CD14-positive monocyte (primary cell): ENCODE measurements around the gene TARS3. TPM values are rescaled to one million over a fixed set of nuclear protein-coding genes. Genes with fewer than 3 reads are reported as not detected.

Experiments
- DNase-seq, 3 donors: peaks; one replicate each; pipeline ENCODE4 v3.0.0-alpha.2; 2011 to 2022
- H2AFZ ChIP-seq: 2 replicates; pipeline ENCODE4 v1.6.0; 2012; ENCODE audit warnings: mild to moderate bottlenecking, low read depth, low read length, inconsistent platforms; ENCODE audit not compliant: insufficient read depth, poor library complexity, severe bottlenecking
- H3K27ac ChIP-seq, 2 donors: 1 replicate in 1 of 2; 2 replicates in 1 of 2; pipeline ENCODE4 v1.5.1; 2012 to 2013; ENCODE audit warnings: low read length in 2 of 2, control low read depth in 1 of 2, inconsistent platforms in 1 of 2, low read depth in 1 of 2, mild to moderate bottlenecking in 1 of 2
- H3K27me3 ChIP-seq, 2 donors: one replicate each; pipeline versions ENCODE4 v1.6.0 to v1.6.1; 2011 to 2013; ENCODE audit warnings: low read length in 2 of 2; ENCODE audit not compliant: control insufficient read depth in 2 of 2, insufficient read depth in 2 of 2
- H3K36me3 ChIP-seq, 2 donors: replicated peaks in 1 of 2; 1 replicate in 1 of 2; 2 replicates in 1 of 2; pipeline versions ENCODE4 v1.5.1 to v1.6.1; 2012 to 2013; ENCODE audit warnings: low read length in 2 of 2, control low read depth in 1 of 2, inconsistent platforms in 1 of 2, mild to moderate bottlenecking in 1 of 2; ENCODE audit not compliant: insufficient read depth in 2 of 2, control insufficient read depth in 1 of 2
- H3K4me1 ChIP-seq, 2 donors: 1 replicate in 1 of 2; 2 replicates in 1 of 2; pipeline versions ENCODE4 v1.5.1 to v1.6.1; 2012 to 2013; ENCODE audit warnings: low read length in 2 of 2, control low read depth in 1 of 2, inconsistent platforms in 1 of 2, mild to moderate bottlenecking in 1 of 2, moderate library complexity in 1 of 2; ENCODE audit not compliant: insufficient read depth in 2 of 2, control insufficient read depth in 1 of 2
- H3K4me2 ChIP-seq: replicated peaks from 2 replicates; pipeline ENCODE3; 2012; ENCODE audit warnings: low read length, moderate library complexity, mild to moderate bottlenecking; ENCODE audit not compliant: poor library complexity, severe bottlenecking; ENCODE audit errors: extremely low read depth
- H3K4me3 ChIP-seq, 3 experiments: fragments of 200-600 bp in 1 of 3; sonication (generic) in 1 of 3; replicated peaks in 1 of 3; 1 replicate in 2 of 3; 2 replicates in 1 of 3; pipeline ENCODE4 v1.5.1; 2011 to 2013; ENCODE audit warnings: low read length in 3 of 3, mild to moderate bottlenecking in 3 of 3, control low read depth in 2 of 3, low read depth in 2 of 3, inconsistent platforms in 1 of 3, moderate library complexity in 1 of 3
- H3K79me2 ChIP-seq: 2 replicates; pipeline ENCODE4 v1.6.0; 2012; ENCODE audit warnings: mild to moderate bottlenecking, control low read depth, inconsistent platforms, low read length, moderate library complexity; ENCODE audit not compliant: insufficient read depth
- H3K9ac ChIP-seq: 2 replicates; pipeline ENCODE4 v1.6.0; 2017; ENCODE audit warnings: low read length, mild to moderate bottlenecking; ENCODE audit not compliant: insufficient read depth, poor library complexity, severe bottlenecking
- H3K9me3 ChIP-seq, 2 donors: replicated peaks in 1 of 2; 1 replicate in 1 of 2; 2 replicates in 1 of 2; pipeline versions ENCODE4 v1.5.1 to v1.6.1; 2012 to 2013; ENCODE audit warnings: low read length in 2 of 2, control low read depth in 1 of 2; ENCODE audit not compliant: control insufficient read depth in 1 of 2, insufficient read depth in 1 of 2
- H4K20me1 ChIP-seq: 2 replicates; pipeline ENCODE4 v1.6.0; 2012; ENCODE audit warnings: mild to moderate bottlenecking, low read length, control low read depth, moderate library complexity; ENCODE audit not compliant: insufficient read depth
- H3K27ac Mint-ChIP-seq, 7 donors: one replicate each; pipeline ENCODE4 v1.8.0; 2020; ENCODE audit warnings: mild to moderate bottlenecking in 7 of 7, mixed read lengths in 7 of 7, moderate library complexity in 6 of 7, inconsistent platforms in 2 of 7
- H3K27me3 Mint-ChIP-seq, 3 donors: one replicate each; pipeline ENCODE4 v1.8.0; 2021 to 2022; ENCODE audit warnings: low read depth in 3 of 3, mild to moderate bottlenecking in 3 of 3, mixed read lengths in 3 of 3, moderate library complexity in 3 of 3, inconsistent platforms in 1 of 3
- H3K36me3 Mint-ChIP-seq, 2 donors: one replicate each; pipeline ENCODE4 v1.8.0; 2020; ENCODE audit warnings: mixed read lengths in 2 of 2, inconsistent platforms in 1 of 2, mild to moderate bottlenecking in 1 of 2
- H3K4me1 Mint-ChIP-seq: one replicate; pipeline ENCODE4 v1.8.0; 2020; ENCODE audit warnings: mild to moderate bottlenecking, mixed read lengths
- H3K4me3 Mint-ChIP-seq, 2 donors: one replicate each; pipeline ENCODE4 v1.8.0; 2020; ENCODE audit warnings: mild to moderate bottlenecking in 2 of 2, mixed read lengths in 2 of 2, moderate library complexity in 1 of 2
- H3K9me3 Mint-ChIP-seq, 7 donors: one replicate each; pipeline ENCODE4 v1.8.0; 2020 to 2022; ENCODE audit warnings: mixed read lengths in 7 of 7, mild to moderate bottlenecking in 6 of 7, moderate library complexity in 6 of 7, inconsistent platforms in 2 of 7
- CTCF ChIP-seq: fragments of 200-600 bp; IDR thresholded peaks from one replicate; pipeline ENCODE4 v1.8.0; 2022; ENCODE audit warnings: antibody characterized with exemption, mild to moderate bottlenecking
- WGBS: methylation state at CpG from one replicate; pipeline ENCODE4 v1.1.5; 2013; ENCODE audit warnings: missing lambda C conversion rate; ENCODE audit not compliant: insufficient coverage; 5-methylcytosine and 5-hydroxymethylcytosine counted together
- intact Hi-C, 2 donors: fragments of 100-400 bp; cut with micrococcal nuclease; formaldehyde crosslinking; loops; one replicate each; pipeline versions ENCODE4 v1.15.0 to v1.15.1; 2023
- polyA plus RNA-seq, 3 donors: library from polyadenylated mRNA; depleted of rRNA in 1 of 3; unstranded in 2 of 3; stranded (reverse) in 1 of 3; fragments of 300-500 nt in 2 of 3; fragments of >200 nt in 1 of 3; fragmentation: Illumina TruSeq in 2 of 3; gene quantifications; 1 replicate in 2 of 3; 2 replicates in 1 of 3; pipeline ENCODE4 v1.2.3, GENCODE V29; 2012 to 2021

The TARS3 gene
- polyA plus RNA-seq, 3 donors: 1.3 to 2.4 (median 1.8) TPM

- peak in 1 of 3 donors; percentile 27 for DNase-seq
- no peak overlapping the region for H3K4me2 ChIP-seq
- peaks cover 0 to 11% of the 10 kb centered on the region in 2 donors for H3K36me3 ChIP-seq
- no peaks in the 10 kb centered on the region for H4K20me1 ChIP-seq
- Mint-ChIP-seq H3K4me3 (no peak overlapping the region), H3K27me3 (peaks cover 0 to 1% (median 0%) of the 10 kb centered on the region in 3 donors), H3K27ac (no peak overlapping the region), H3K9me3 (peaks cover 0 to 5% (median 2%) of the 10 kb centered on the region in 7 donors), H3K36me3 (peaks cover 23 to 28% of the 10 kb centered on the region in 2 donors), H3K4me1 (peaks cover 8% of the 10 kb centered on the region)
- intact Hi-C loops: no loop called here
- H3K4me1 ChIP-seq: peaks cover 0 to 6% of the 10 kb centered on the region in 2 donors
- no peaks in the 10 kb centered on the region for H3K27me3 ChIP-seq
- H3K4me3 ChIP-seq: no peak overlapping the region
- no peaks in the 10 kb centered on the region for H3K79me2 ChIP-seq
- 100% methylated on average over 2 of the region's 3 CpGs for WGBS
- H3K27ac ChIP-seq: no peak overlapping the region
- no peaks in the 10 kb centered on the region for H3K9me3 ChIP-seq
- H2AFZ ChIP-seq: no peak overlapping the region
- H3K9ac ChIP-seq: no peak overlapping the region
- TF ChIP-seq CTCF: no peak
Measured at GRCh38 chr15:101669744-101670143, 54.5 kb downstream of the TARS3 start.

GRCh38 chr15:101667881-101668280 is 56.4 kb downstream of the TARS3 start:
- H3K9me3 Mint-ChIP-seq: peaks cover 0 to 5% (median 2%) of the 10 kb centered on the region in 7 donors
- no peaks in the 10 kb centered on the region for H3K36me3 ChIP-seq
- H3K4me1 Mint-ChIP-seq: peaks cover 8% of the 10 kb centered on the region
- whole genome bisulfite sequencing: no CpG with 5 or more reads among the region's 1 CpG
- TF ChIP-seq CTCF: no peak
- H3K4me3 Mint-ChIP-seq: no peak overlapping the region
- H3K27me3 Mint-ChIP-seq: peaks cover 0 to 1% (median 0%) of the 10 kb centered on the region in 3 donors
- H3K27me3 ChIP-seq: no peaks in the 10 kb centered on the region
- H3K4me3 ChIP-seq: no peak overlapping the region
- no peaks in the 10 kb centered on the region for H3K9me3 ChIP-seq
- H4K20me1 ChIP-seq: no peaks in the 10 kb centered on the region
- intact Hi-C loops: no loop called here
- no peak overlapping the region for H3K4me2 ChIP-seq
- no peak overlapping the region for H3K9ac ChIP-seq
- no peak overlapping the region for H2AFZ ChIP-seq
- peaks cover 0 to 6% of the 10 kb centered on the region in 2 donors for H3K4me1 ChIP-seq
- H3K79me2 ChIP-seq: no peaks in the 10 kb centered on the region
- H3K36me3 Mint-ChIP-seq: peaks cover 10 to 15% of the 10 kb centered on the region in 2 donors
- H3K27ac ChIP-seq: no peak overlapping the region
- H3K27ac Mint-ChIP-seq: peak overlapping the region in 1 of 7 donors; percentile 35
- no peak for DNase-seq
